HG03196 (cell line): Measurements from ENCODE around the gene ANAPC10.
"Not testable (repeated sequence)": the region's sequence is repeated elsewhere in the genome, so short reads cannot be mapped to it uniquely, and the experiment has no call there.

Source experiments
- ATAC-seq: cut with Tn5 transposase; IDR thresholded peaks from one replicate; pipeline ENCODE4 v1.9.1; 2021; ENCODE audit not compliant: unreplicated experiment

ANAPC10 gene

DNA sequence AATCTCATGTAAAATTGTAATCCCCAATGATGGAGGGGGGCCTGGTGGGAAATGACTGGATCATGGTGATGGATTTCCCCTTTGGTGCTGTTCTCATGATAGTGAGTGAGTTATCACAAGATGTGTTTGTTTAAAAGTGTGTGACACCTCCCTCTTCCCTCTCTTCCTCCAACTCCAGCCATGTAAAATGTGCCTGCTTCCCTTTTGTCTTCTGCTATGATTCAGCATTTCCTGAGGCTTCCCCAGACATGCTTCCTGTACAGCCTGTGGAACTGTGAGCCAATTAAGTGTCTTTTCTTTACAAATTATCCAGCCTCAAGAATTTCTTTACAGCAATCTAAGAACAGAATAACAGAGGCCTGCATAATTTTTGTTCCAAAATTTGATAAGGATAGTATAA lies 85.2 kb downstream of the ANAPC10 start:
- no peak for ATAC-seq

DNA sequence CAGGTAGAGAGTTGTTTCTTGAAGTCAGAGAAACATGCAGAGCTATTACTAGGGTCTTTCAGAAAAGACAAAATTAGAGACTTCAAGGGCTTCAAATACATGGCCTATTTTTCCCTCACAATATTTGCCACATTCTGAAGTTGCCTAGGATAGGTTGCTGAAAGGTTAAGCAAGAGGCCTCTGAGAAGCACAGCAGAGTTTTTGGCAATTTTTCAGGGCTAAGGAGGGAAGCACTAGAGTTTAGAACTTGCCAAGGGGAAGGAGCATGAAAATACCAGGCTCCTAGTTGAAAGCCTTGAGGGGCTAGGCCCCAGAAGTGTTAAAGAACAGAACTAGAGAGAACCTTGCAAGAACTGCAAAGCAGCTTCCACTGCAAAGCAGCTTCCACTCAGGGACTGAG lies 86.4 kb downstream of the ANAPC10 start:
- ATAC-seq, result no peak

DNA sequence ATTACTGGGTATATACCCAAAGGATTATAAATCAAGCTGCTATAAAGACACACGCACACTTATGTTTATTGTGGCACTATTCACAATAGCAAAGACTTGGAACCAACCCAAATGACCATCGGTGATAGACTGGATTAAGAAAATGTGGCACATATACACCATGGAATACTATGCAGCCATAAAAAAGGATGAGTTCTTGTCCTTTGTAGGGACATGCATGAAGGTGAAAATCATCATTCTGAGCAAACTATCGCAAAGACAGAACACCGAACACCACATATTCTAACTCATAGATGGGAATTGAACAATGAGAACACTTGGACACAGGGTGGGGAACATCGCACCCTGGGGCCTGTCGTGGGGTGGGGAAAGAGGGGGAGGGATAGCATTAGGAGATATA lies 87.7 kb downstream of the ANAPC10 start:
- ATAC-seq, result not testable (repeated sequence)

- no peak for ATAC-seq
Observed at GRCh38 chr4:145003675-145004074, 94.3 kb downstream of the ANAPC10 start.

DNA sequence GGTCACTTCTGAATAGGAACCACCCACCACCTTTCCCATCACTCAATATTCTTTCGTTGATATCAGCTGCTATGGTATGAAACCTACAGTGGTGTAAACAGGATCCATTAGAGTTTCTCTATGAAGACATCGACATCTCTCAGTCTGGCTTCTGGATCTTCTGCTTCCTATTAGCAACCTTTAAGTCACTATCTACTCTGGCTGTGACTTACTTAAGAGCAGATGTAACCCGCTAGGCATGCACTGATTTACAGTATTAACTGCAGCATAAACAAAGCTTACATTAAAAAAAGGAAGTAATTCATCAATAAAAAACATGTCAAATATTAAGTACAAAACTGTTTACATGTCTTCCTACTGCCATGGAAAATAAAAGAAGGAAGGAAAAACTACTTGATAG lies 96.4 kb downstream of the ANAPC10 start:
- ATAC-seq, result no peak

GRCh38 chr4:145000656-145001055 lies 97.3 kb downstream of the ANAPC10 start:
- not testable (repeated sequence) for ATAC-seq

- ATAC-seq, result no peak
Observed at GRCh38 chr4:144989306-144989705, 108.7 kb downstream of the ANAPC10 start.

DNA sequence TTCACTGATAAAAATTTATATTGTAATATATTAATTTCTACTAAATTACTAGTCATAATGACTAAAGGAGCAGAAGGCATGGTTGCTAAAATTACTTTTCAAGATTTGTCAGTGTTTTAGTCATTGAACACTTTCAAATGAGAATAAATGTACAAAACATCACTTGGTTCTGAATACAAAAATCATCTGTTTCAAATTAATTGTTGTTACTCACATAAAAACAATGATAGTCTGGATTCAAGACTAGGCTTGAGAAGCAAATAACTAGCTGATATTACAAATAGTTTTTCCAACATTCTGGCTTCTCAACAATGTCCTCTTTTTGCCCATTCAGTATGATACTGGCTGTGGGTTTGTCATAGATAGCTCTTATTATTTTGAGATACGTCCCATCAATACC lies 112.5 kb downstream of the ANAPC10 start:
- no peak for ATAC-seq

GRCh38 chr4:144985014-144985413 lies 113.0 kb downstream of the ANAPC10 start:
- ATAC-seq, result no peak

DNA sequence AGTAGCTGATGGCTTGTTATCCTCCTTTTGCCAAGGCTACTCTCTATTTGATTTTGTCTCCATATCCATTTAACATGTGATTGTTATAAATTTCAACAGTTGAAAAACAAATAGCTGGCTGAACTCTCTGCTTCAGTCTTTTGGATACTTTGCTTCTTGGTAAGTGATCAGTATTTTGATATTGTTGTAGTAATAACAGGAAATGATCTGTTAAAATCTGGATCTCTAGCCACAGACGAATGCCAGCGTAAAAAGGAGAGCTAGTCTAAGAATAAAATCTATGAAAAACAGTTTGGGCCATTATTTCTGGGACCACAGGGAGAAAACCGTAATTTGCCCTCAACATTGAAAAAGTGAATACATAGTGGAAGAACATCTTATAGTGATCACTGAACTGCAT lies 113.8 kb downstream of the ANAPC10 start:
- ATAC-seq, result no peak

- ATAC-seq, result no peak
Observed at GRCh38 chr4:144975718-144976117, 122.3 kb downstream of the ANAPC10 start.

DNA sequence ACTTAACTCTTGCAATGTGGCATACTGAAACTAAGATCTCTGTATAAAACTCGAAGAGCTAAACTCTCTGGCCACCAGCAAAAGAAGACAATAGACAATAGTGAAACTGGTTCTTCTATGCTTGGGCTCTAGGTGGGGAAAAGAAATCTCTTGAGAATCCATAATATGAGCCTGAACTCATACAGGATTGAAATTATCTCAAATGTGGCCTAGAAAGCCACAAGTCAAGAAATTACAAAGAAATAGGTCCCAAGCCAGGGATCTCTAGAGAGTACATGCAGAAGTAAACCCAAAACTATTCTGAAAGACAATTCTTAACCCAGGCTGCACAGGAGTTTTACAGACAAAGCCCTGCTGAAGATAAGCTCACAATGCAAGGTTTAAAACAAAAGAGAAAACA lies 127.4 kb downstream of the ANAPC10 start:
- ATAC-seq, result peak; percentile 76

DNA sequence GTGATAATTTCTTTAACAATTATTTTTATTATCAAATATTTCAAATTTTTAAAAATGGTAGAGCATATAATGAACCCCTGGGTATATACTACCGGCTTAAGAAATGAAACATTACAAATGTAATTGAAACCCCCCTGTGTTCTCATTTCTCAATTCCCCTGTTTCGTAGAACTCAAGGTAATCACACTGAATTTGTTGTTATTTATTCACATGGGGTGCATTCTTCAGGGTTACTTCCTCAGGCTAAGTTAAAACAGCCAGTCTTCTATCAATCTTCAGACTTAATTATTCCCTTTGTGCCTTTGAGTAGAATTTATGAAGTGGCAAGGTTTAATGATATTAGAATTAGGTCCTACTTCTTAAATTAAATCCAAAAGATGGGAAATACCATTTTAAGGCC lies 128.2 kb downstream of the ANAPC10 start:
- ATAC-seq, result peak; percentile 30

GRCh38 chr4:144968606-144969005 lies 129.4 kb downstream of the ANAPC10 start:
- no peak for ATAC-seq

GRCh38 chr4:144967161-144967560 lies 130.8 kb downstream of the ANAPC10 start:
- ATAC-seq, result peak; percentile 55

DNA sequence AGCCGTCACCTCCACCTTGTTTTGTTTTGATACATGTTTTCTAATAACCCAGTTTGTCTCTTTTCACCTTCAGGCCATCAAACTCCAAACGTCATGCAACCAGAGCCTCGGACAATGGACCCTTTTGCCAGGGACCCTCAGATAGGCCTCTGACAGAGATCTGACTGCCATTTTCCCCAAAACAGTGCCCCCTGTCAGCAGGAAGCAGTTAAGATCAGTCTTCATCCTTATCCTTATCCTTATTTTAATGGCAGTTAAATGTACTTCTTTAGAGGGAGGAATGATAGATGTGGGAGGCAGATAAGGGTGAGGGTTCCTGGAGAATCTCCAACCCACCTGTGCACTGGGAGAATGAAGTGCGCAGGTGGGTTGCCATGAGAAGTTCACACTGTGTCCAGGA lies 135.7 kb downstream of the ANAPC10 start:
- ATAC-seq, result no peak

- ATAC-seq, result no peak
Observed at GRCh38 chr4:144955104-144955503, 142.9 kb downstream of the ANAPC10 start.

DNA sequence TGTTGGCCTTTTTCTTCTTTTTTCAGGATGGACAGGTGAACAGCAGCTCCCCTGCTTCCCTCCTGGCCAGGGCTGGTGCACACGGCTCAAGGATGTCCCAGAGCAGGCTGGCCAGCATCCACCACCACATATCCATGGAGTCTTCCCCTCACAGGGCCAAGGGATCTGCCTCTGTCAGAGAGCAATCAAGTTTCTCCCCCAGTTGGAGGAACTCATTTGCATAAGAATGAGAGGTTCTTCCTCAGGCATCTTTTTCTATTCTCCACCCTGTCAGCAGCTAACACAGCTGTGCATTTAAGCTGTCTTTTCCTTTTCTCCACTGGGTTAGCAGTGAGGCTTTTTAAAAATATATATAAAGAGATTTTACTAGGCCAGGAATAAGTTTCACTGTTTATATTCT lies 143.8 kb downstream of the ANAPC10 start:
- ATAC-seq, result no peak

GRCh38 chr4:144948421-144948820 lies 149.6 kb downstream of the ANAPC10 start:
- no peak for ATAC-seq

DNA sequence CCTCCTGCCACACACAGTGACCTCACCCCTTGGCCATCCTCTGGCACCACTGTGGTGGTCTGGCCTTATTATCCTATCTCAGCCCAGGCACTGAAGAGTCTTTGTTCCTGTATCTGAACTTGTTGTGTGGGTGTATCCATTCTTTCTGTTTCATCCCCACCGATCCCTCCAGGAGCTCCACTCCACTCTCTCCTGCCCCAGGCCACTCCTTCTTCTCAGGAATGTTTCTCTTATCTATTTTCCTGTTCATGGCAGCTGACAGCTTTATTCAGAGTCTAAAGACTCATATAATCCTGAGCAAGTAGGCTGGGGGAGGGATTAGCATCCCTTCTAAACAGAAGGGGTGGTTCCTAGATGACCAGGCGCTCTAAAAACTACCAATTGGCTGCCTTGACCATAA lies 150.0 kb downstream of the ANAPC10 start:
- ATAC-seq, result no peak
